Epithelial cell of esophagus (primary cell): ENCODE results near the gene METRNL.
"Not testable (repeated sequence)": the region's sequence is repeated elsewhere in the genome, so short reads cannot be mapped to it uniquely, and the experiment has no call there.

Experiments used
- DNase-seq: peaks from one replicate; pipeline ENCODE4 v3.0.0; 2010; ENCODE audit warnings: low read depth
- H3K4me3 ChIP-seq: 2 replicates; pipeline ENCODE4 v1.5.1; 2011; ENCODE audit warnings: mild to moderate bottlenecking, low read length, control low read depth
- CTCF ChIP-seq: IDR thresholded peaks from 2 replicates; pipeline ENCODE4 v1.5.1; 2011; ENCODE audit warnings: low read depth, mild to moderate bottlenecking, low read length, control low read depth, inconsistent platforms; ENCODE audit not compliant: insufficient read depth; ENCODE audit errors: missing control alignments

METRNL gene

GRCh38 chr17:83065660-83066542 is 13.5 kb upstream of the METRNL start:
- DNase-seq: no peak

GRCh38 chr17:83066543-83066890 is 12.9 kb upstream of the METRNL start:
- DNase-seq, H3K4me3 ChIP-seq: not testable (repeated sequence)

More at GRCh38 chr17:83065660-83066542, 13.5 kb upstream of the METRNL start:
- no peak overlapping the region for H3K4me3 ChIP-seq
- no peak for TF ChIP-seq CTCF

GRCh38 chr17:83067071-83067717 is 12.2 kb upstream of the METRNL start:
- no peak for TF ChIP-seq CTCF
- H3K4me3 ChIP-seq: no peak overlapping the region
- DNase-seq: no peak

- H3K4me3 ChIP-seq: no peak overlapping the region
- peak; percentile 8 for TF ChIP-seq CTCF
- DNase-seq: no peak
Measured at GRCh38 chr17:83067718-83068261, 11.6 kb upstream of the METRNL start.

- no peak overlapping the region for H3K4me3 ChIP-seq
- DNase-seq: no peak
- no peak for TF ChIP-seq CTCF
Measured at GRCh38 chr17:83068641-83069570, 10.5 kb upstream of the METRNL start.

- no peak for DNase-seq
- no peak for TF ChIP-seq CTCF
- H3K4me3 ChIP-seq: no peak overlapping the region
Measured at GRCh38 chr17:83069571-83069906, 9.9 kb upstream of the METRNL start.
